Testis (tissue), 3 donors: ENCODE data around the gene SCRG1. TPM values are rescaled to one million over a fixed set of nuclear protein-coding genes. Genes with fewer than 3 reads are reported as not detected.

Source experiments
- DNase-seq: peaks from one replicate; pipeline ENCODE4 v3.0.0-alpha.2; 2019
- H3K27ac ChIP-seq, 2 donors: fragments of 200-600 bp; sonication (generic); one replicate each; pipeline ENCODE4 v1.5.1; 2019
- H3K27me3 ChIP-seq: fragments of 200-600 bp; sonication (generic); one replicate; pipeline ENCODE4 v1.5.1; 2019
- H3K36me3 ChIP-seq: fragments of 200-600 bp; sonication (generic); one replicate; pipeline ENCODE4 v1.5.1; 2017; ENCODE audit warnings: low read depth; ENCODE audit errors: missing control alignments
- H3K4me1 ChIP-seq: fragments of 200-600 bp; sonication (generic); one replicate; pipeline ENCODE4 v1.5.1; 2019
- H3K4me3 ChIP-seq, 2 donors: fragments of 200-600 bp; sonication (generic); one replicate each; pipeline ENCODE4 v1.5.1; 2017 to 2019
- H3K9me3 ChIP-seq: fragments of 200-600 bp; sonication (generic); one replicate; pipeline ENCODE4 v1.5.1; 2017
- POLR2A ChIP-seq: fragments of 450-650 bp; IDR thresholded peaks from one replicate; pipeline ENCODE4 v1.6.1; 2017; ENCODE audit warnings: antibody characterized with exemption, mild to moderate bottlenecking, moderate library complexity
- WGBS, 2 donors: methylation state at CpG; one replicate each; pipeline ENCODE4 v1.1.5; 2018; 5-methylcytosine and 5-hydroxymethylcytosine counted together
- intact Hi-C: fragments of 100-400 bp; cut with DNase I; formaldehyde crosslinking; loops from one replicate; pipeline ENCODE4 v1.15.1; 2023; ENCODE audit warnings: low total_unique reads
- polyA plus RNA-seq: library from polyadenylated mRNA; stranded (reverse); fragments of 350-450 nt; fragmentation: Illumina TruSeq; extraction: RNeasy Lipid Tissue Mini Kit (QIAGEN cat#74804); gene quantifications from one replicate; pipeline ENCODE4 v1.2.3, GENCODE V29; 2014; ENCODE audit warnings: low read depth, low replicate concordance; ENCODE audit not compliant: insufficient read depth
- total RNA-seq, 2 donors: library from RNA; depleted of rRNA; stranded (reverse); fragments of >200 nt; gene quantifications; one replicate each; pipeline ENCODE4 v1.2.3, GENCODE V29; 2016
- TF ChIP-seq, protein P1 (sequence below), 3 experiments: fragments of 450-650 bp in 2 of 3; fragments of 200-600 bp in 1 of 3; sonication (generic) in 1 of 3; IDR thresholded peaks; one replicate each; pipeline ENCODE4 v1.5.1; 2016 to 2019; ENCODE audit warnings: antibody characterized with exemption in 3 of 3, mild to moderate bottlenecking in 2 of 3, moderate library complexity in 1 of 3

Gene SCRG1
- total and polyA plus RNA-seq, 3 donors from 2014 or later: 22.9 to 32.0 (median 29.1) TPM

DNA sequence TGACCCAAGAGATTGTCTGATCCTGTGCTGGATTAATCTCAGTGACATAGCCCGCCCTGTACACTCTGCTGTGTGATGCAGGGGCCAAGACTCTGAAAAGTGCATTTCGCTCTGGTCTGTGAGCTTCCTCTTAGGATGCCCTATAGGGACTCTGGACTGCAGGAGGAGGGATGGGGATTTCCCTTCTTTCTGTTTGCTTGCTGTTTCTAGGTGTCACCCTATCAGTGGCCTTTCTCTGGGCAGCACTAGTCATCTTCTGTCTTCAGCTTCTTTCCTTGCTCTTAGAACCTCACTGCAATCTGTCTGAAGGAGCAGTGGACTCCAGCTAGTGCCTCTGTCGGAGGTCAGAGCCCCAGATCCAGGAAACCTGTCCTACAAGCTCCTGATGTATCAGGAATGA, 34.5 kb upstream of the SCRG1 start:
- H3K27me3 ChIP-seq: no peaks in the 10 kb centered on the region
- no peaks in the 10 kb centered on the region for H3K9me3 ChIP-seq
- TF ChIP-seq, protein P1, sequence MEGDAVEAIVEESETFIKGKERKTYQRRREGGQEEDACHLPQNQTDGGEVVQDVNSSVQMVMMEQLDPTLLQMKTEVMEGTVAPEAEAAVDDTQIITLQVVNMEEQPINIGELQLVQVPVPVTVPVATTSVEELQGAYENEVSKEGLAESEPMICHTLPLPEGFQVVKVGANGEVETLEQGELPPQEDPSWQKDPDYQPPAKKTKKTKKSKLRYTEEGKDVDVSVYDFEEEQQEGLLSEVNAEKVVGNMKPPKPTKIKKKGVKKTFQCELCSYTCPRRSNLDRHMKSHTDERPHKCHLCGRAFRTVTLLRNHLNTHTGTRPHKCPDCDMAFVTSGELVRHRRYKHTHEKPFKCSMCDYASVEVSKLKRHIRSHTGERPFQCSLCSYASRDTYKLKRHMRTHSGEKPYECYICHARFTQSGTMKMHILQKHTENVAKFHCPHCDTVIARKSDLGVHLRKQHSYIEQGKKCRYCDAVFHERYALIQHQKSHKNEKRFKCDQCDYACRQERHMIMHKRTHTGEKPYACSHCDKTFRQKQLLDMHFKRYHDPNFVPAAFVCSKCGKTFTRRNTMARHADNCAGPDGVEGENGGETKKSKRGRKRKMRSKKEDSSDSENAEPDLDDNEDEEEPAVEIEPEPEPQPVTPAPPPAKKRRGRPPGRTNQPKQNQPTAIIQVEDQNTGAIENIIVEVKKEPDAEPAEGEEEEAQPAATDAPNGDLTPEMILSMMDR (IDR thresholded peaks at IDR 0.05): no peak
- no peak for TF ChIP-seq POLR2A
- no peaks in the 10 kb centered on the region for H3K4me1 ChIP-seq
- DNase-seq: no peak
- WGBS, 2 donors: 76 to 92% methylated on average over 3 of the region's 3 CpGs
- no peaks in the 10 kb centered on the region for H3K36me3 ChIP-seq
- intact Hi-C loops: loop anchor here (10.0 kb wide), 1 partner anchor 61 kb away; no protein-coding TSS in a partner anchor
- no peak overlapping the region for H3K4me3 ChIP-seq
- H3K27ac ChIP-seq: no peak overlapping the region

GRCh38 chr4:173432430-173432829, 33.5 kb upstream of the SCRG1 start:
- no peak for DNase-seq
- Histone ChIP-seq H3K9me3 (no peaks in the 10 kb centered on the region), H3K27me3 (no peaks in the 10 kb centered on the region), H3K36me3 (no peaks in the 10 kb centered on the region), H3K4me3 (no peak overlapping the region), H3K4me1 (no peaks in the 10 kb centered on the region), H3K27ac (no peak overlapping the region)
- 92 to 93% methylated on average over 5 of the region's 5 CpGs for WGBS, 2 donors
- intact Hi-C loops: loop anchor here (10.0 kb wide), 1 partner anchor 62 kb away; no protein-coding TSS in a partner anchor
- no peak for TF ChIP-seq POLR2A
- TF ChIP-seq, protein P1 (IDR thresholded peaks at IDR 0.05): no peak

DNA sequence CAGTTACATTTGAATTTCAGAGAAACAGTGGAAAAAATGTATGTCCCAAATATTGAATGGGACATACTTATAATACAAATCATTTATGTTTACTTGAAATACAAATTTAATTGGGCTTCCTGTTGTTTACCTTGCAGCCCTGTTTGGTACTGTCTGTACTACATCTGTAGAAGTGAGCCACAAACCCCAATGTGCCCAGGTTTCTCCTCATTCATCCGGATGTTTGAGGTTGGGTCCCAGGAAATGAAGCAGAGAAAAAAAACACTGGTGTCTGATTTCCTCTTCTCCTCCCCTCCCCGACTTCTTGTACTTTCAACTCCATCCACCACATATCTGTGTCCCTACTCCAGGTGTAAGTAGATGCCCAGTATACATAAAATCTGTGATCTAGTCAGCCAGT, 27.1 kb upstream of the SCRG1 start:
- WGBS, 2 donors: 94% methylated on average over 2 of the region's 2 CpGs

DNA sequence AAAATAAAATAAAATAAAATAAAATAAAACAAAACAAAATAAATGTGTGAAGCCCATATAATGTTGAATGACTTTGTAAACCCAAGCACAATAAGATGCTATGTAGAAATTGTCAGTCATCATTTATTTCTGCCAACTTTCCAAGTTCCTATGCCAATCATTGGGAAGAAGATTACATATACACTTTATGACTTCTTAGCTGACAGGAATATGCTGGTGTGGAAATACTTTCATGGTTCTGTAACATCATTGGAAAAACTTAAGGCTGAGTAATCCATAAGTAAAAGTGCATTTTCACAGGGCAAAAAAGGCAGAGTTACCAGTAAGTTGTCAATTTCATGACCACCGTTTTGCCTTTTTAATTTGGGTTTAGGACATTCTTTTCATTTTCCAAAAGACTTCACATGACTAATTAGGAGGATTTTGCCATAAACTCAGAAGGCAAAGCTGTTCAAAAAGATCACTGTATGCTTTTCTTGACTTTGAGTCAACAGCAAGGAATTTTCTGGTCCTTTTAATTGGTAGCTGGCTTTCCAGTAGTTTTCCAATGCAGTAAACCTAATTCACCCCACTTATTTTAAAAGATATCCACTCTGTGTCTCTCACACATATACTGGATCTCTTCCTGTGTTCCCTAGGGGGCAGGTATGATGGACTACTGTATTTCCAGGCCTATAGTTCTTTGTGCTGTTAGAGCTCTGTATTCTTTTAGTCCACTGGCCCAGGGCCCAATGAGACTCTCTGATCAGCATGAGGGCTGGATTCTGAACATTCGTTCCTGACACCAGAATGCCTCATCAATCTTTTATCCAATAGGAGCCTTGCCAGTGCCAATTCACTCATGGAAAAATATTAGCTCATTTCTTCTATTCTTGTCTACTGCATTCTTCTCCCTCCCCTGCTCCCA, 26.2 kb upstream of the SCRG1 start:
- Histone ChIP-seq H3K27ac (no peak overlapping the region), H3K9me3 (no peaks in the 10 kb centered on the region), H3K27me3 (no peaks in the 10 kb centered on the region), H3K36me3 (no peaks in the 10 kb centered on the region), H3K4me3 (no peak overlapping the region), H3K4me1 (no peaks in the 10 kb centered on the region)
- intact Hi-C loops: no loop called here
- DNase-seq: no peak
- TF ChIP-seq POLR2A: no peak
- TF ChIP-seq, protein P1 (IDR thresholded peaks at IDR 0.05): no peak
- WGBS, 2 donors: 53 to 57% methylated on average over 2 of the region's 2 CpGs

More for the DNA sequence above, 27.1 kb upstream of the SCRG1 start:
- H3K27ac ChIP-seq: no peak overlapping the region
- intact Hi-C loops: no loop called here
- no peaks in the 10 kb centered on the region for H3K27me3 ChIP-seq
- no peak overlapping the region for H3K4me3 ChIP-seq
- no peak for DNase-seq
- TF ChIP-seq POLR2A: no peak
- TF ChIP-seq, protein P1 (IDR thresholded peaks at IDR 0.05): no peak
- H3K9me3 ChIP-seq: no peaks in the 10 kb centered on the region
- no peaks in the 10 kb centered on the region for H3K36me3 ChIP-seq
- H3K4me1 ChIP-seq: no peaks in the 10 kb centered on the region
